ENCODE results near the gene NTSR1.

GRCh38 chr20:62776035-62776691 is 67.5 kb downstream of the NTSR1 start:
- no peak for TF ChIP-seq POLR2A (IDR thresholded peaks at IDR 0.05; ENCODE audit: insufficient read depth in 1 of 2, low read depth in 2 of 2, low read length in 2 of 2)
- no peak for TF ChIP-seq ETV5 (CRISPR knock-in tag; IDR thresholded peaks at IDR 0.05; ENCODE audit: borderline replicate concordance)
- no peak for TF ChIP-seq FOXK2 (IDR thresholded peaks at IDR 0.05)
- TF ChIP-seq JUND (CRISPR knock-in tag; IDR thresholded peaks at IDR 0.05), result no peak
- TF ChIP-seq HDAC6 (IDR thresholded peaks at IDR 0.05; ENCODE audit: low read depth, low read length), result no peak
- no peak for TF ChIP-seq POGK (CRISPR knock-in tag; conservative IDR thresholded peaks at IDR 0.05)
- no peak for TF ChIP-seq PTBP1 (IDR thresholded peaks at IDR 0.05; ENCODE audit: low read depth, low read length, poor library complexity, severe bottlenecking)
- TF ChIP-seq HIVEP1 (CRISPR knock-in tag; IDR thresholded peaks at IDR 0.05), result no peak
